Retinal pigment epithelial cell (primary cell): ENCODE data around the gene SGTA.

Source experiments
- DNase-seq: peaks from one replicate; pipeline ENCODE4 v3.0.0-alpha.2; 2010; ENCODE audit warnings: low read depth
- H3K4me3 ChIP-seq: 2 replicates; pipeline ENCODE4 v1.5.1; 2011; ENCODE audit warnings: mild to moderate bottlenecking, low read length, control low read depth, moderate library complexity
- TF ChIP-seq, protein P1 (sequence below): conservative IDR thresholded peaks from 2 replicates; pipeline ENCODE4 v1.5.1; 2011; ENCODE audit warnings: low read depth, low read length, control low read depth, inconsistent platforms

Gene SGTA

DNA sequence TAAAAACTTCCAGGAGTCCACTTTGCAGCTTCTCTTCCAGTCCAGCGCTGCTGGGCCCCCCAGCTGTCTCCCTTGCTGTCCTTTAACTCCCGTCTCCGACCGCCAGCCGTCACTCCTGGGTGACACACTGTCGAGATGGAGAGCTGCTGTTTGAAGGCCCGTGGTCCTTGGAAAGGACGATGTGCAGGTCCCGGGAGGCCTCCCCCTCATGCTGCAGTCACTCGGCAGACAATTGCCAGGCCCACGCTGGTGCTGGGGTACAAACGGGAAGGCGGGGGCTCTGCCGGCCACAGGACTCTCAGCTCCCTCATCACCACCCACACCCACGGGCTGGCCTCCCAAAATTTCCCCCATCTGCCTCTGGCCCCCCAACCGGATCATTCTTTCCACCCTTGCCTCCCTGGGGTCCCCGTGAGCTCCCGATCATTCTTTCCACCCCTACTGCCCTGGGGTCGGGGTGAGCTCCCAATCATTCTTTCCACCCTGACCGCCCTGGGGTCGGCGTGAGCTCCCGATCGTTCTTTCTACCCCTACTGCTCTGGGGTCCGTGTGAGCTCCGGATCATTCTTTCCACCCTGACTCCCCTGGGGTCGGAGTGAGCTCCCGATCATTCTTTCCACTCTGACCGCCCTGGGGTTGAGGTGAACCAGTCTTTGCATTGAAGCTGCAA is 20.5 kb upstream of the SGTA start:
- no peak overlapping the region for H3K4me3 ChIP-seq
- TF ChIP-seq, protein P1, sequence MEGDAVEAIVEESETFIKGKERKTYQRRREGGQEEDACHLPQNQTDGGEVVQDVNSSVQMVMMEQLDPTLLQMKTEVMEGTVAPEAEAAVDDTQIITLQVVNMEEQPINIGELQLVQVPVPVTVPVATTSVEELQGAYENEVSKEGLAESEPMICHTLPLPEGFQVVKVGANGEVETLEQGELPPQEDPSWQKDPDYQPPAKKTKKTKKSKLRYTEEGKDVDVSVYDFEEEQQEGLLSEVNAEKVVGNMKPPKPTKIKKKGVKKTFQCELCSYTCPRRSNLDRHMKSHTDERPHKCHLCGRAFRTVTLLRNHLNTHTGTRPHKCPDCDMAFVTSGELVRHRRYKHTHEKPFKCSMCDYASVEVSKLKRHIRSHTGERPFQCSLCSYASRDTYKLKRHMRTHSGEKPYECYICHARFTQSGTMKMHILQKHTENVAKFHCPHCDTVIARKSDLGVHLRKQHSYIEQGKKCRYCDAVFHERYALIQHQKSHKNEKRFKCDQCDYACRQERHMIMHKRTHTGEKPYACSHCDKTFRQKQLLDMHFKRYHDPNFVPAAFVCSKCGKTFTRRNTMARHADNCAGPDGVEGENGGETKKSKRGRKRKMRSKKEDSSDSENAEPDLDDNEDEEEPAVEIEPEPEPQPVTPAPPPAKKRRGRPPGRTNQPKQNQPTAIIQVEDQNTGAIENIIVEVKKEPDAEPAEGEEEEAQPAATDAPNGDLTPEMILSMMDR, result no peak
- no peak for DNase-seq

DNA sequence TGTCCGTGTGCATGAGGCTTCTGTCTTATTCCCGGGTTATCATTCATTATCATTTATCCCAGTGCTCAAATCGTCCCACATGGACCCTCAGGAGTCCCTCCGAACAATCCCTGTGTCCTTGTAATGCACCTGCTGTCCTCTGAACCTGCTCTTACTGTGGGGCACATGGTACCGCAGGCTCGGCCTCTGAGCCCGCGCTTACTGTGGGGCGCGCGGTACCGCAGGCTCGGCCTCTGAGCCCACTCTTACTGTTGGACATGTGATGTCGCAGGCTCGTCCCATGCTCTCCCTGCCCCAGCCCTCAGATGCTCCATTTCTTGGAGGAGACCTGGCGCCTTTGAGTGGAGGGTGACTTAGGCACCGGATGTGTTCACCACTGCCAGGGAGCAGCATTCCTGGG is 19.8 kb upstream of the SGTA start:
- no peak overlapping the region for H3K4me3 ChIP-seq
- no peak for DNase-seq
- TF ChIP-seq, protein P1, result no peak

DNA sequence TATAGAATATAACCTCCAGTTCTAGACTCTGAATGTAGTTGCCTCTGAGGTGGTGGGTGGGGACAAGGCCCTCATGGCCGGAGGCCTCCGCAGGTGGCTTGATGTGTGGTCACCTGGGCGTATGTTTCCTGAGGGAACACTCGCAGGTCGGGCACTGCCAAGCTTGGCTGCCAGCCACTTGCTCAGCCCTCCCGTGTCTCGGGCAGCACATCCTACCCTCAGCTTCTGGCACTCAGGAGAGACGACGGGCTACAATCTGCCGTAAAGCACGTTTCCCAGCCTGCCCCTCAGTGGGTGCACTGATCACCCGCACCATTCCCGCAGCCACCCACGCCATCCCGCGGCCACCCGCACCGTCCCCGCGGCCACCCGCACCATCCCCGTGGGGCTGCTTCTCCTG is 17.4 kb upstream of the SGTA start:
- TF ChIP-seq, protein P1, result no peak
- DNase-seq, result no peak
- H3K4me3 ChIP-seq, result no peak overlapping the region

DNA sequence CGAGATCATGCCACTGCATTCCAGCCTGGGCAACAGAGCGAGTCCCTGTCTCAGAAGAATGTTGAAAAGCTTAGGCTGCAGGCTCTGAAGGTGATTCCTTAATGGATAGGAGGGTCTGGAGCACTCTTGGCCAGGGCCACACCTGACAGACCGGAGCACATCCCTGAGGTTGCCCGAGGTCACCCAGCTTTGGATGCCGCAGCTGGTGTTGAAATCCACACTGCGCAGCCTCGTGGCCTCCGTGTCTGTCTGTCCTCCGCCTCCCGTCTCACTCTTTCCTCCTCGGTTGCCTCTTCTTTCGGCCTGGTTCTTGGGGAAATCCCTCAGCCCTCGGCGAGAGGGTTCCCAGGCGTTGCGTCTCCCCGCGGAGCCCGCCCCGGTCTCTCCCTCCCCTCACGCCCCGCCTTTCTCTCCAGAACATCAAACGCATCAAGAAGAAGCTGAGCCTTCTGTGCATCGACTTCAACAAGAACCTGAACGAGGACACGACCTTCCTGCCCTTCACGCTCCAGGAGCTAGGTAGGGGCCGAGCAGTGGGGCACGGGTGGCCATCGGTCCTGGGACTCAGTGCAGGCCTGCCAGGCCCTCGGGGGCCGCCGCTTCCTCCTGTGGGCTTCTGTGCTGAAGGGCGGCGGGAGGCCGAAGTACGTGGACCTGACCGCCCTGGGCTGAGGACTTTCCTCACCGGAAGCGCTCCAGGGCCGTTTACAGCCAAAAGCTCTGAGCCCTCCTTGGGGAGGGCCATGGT is 16.4 kb upstream of the SGTA start:
- DNase-seq, result no peak
- TF ChIP-seq, protein P1, result no peak
- H3K4me3 ChIP-seq, result no peak overlapping the region

DNA sequence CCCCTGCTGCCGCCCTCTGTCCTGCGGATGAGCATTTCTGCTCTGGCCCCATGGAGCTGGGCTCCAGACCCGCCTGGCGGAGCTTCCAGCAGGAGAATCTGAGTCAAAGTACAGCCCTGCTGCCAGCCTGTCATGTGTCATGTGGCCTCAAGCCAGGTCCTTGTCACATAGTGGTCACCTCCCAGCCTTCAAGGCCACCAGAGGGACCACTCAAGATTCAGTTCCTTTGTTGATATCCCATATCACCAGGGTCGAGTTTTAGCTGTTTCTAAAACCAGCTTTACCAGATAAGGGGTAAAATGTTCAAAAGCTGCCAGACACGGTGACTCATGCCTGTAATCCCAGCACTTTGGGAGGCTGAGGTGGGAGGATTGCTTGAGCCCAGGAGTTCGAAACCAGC is 15.7 kb upstream of the SGTA start:
- TF ChIP-seq, protein P1, result no peak
- no peak overlapping the region for H3K4me3 ChIP-seq
- DNase-seq, result no peak

DNA sequence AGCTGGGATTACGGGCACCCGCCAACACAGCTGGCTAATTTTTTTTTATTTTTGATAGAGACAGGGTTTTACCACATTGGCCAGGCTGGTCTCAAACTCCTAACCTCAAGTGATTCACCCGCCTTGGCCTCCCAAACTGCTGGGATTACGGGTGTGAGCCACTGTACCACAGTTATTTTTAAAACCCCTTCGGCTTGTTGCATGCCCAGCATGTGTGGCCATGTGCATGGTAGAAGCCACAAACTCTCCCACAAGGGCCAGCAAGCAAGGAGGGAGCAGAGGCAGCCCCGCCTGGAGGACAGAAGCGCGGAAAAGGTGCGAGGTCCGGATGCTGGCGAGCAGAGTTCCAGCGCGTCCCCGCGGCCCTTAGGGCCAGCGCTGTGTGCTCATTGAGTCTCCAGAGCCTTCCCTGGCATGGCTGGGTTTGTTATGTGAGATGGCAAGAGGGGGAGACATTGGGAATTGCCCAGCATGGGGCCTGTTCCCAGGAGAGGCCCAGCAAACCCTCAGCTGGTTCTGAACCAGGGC is 15.1 kb upstream of the SGTA start:
- H3K4me3 ChIP-seq, result no peak overlapping the region
- TF ChIP-seq, protein P1, result no peak
- DNase-seq, result no peak

DNA sequence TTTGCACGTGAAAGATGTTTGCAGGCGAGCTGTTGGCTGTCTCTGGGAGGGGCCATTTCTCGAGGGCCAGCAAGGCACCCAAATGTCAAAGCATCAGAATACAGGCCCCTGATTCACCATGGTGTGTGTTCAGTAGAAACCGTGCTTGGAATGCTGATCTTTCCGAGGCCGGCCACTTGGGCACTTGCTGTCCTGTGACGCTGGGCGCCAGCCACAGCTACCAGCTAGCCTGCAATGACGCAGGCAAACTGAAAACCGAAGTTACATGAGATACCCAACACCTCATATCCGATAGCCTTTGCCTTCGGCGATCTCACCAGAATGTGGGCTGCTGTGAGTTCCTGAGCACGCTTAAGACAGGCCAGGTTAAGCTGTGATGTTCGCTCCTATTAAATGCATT is 14.2 kb upstream of the SGTA start:
- TF ChIP-seq, protein P1, result no peak
- no peak overlapping the region for H3K4me3 ChIP-seq
- no peak for DNase-seq
